Lower lobe of right lung (tissue), 2 donors: Measurements from ENCODE around the gene SF3A2. TPM values are rescaled to one million over a fixed set of nuclear protein-coding genes. Genes with fewer than 3 reads are reported as not detected.
A peak's percentile ranks its signal among the peaks of the same experiment; 100 is the strongest.
"Not testable (repeated sequence)": the region's sequence is repeated elsewhere in the genome, so short reads cannot be mapped to it uniquely, and the experiment has no call there.

Source experiments
- ATAC-seq, 2 donors: fragments of 200-7000 bp; cut with Tn5 transposase; one replicate each; pipeline ENCODE4 v1.9.1; 2020 to 2022; ENCODE audit warnings: mild to moderate bottlenecking in 2 of 2, moderate library complexity in 2 of 2
- DNase-seq: peaks from one replicate; pipeline ENCODE4 v3.0.0-alpha.2; 2020
- H3K27ac ChIP-seq: fragments of 200-600 bp; one replicate; pipeline ENCODE4 v1.8.0; 2022
- H3K27me3 ChIP-seq: fragments of 200-600 bp; one replicate; pipeline ENCODE4 v1.8.0; 2022; ENCODE audit warnings: low read depth
- H3K36me3 ChIP-seq: fragments of 200-600 bp; one replicate; pipeline ENCODE4 v1.8.0; 2022; ENCODE audit warnings: mild to moderate bottlenecking
- H3K4me1 ChIP-seq: fragments of 200-600 bp; one replicate; pipeline ENCODE4 v1.8.0; 2022
- H3K4me3 ChIP-seq: fragments of 200-600 bp; one replicate; pipeline ENCODE4 v1.8.0; 2022; ENCODE audit warnings: mild to moderate bottlenecking
- H3K9me3 ChIP-seq: fragments of 200-600 bp; one replicate; pipeline ENCODE4 v1.8.0; 2022
- intact Hi-C: fragments of 100-400 bp; cut with DNase I; formaldehyde crosslinking; loops from one replicate; pipeline ENCODE4 v1.11.0; 2022
- total RNA-seq: library from RNA; stranded (reverse); fragmentation: NEBNext Ultra II Directional; extraction: Animal tissue kit (Norgen Biotek cat#: 25700); gene quantifications from one replicate; pipeline ENCODE4 v1.2.1, GENCODE V29; 2021
- TF ChIP-seq, protein P1 (sequence below): fragments of 200-600 bp; IDR thresholded peaks from one replicate; pipeline ENCODE4 v1.8.0; 2022; ENCODE audit warnings: antibody characterized with exemption, mild to moderate bottlenecking
- donor health status: DM: no; HTN: yes; CAD: no; lungs with severe emphysema.

Gene SF3A2
- total RNA-seq, 1 donor from 2014 or later, result 55.6 TPM

DNA sequence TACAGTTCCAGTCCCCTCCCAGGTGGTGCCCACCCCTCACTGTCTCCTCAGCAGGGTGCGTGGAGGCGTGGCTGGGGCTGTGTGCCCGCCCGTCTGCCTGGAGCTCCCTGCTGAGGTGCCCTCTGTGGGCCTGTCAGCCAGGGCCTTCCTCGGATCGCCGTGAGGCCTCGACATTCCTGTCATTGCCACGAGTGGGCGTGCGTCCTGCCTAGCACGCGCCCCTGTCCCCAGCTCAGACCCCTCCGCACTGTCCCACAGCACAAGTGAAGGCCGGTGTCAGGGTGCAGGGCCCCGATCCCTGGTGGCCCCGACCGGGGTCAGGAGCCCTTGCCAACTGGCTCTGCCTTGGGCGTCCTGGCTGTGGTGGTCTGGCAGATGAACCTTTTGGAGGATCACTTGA is 40.7 kb upstream of the SF3A2 start:
- TF ChIP-seq, protein P1, sequence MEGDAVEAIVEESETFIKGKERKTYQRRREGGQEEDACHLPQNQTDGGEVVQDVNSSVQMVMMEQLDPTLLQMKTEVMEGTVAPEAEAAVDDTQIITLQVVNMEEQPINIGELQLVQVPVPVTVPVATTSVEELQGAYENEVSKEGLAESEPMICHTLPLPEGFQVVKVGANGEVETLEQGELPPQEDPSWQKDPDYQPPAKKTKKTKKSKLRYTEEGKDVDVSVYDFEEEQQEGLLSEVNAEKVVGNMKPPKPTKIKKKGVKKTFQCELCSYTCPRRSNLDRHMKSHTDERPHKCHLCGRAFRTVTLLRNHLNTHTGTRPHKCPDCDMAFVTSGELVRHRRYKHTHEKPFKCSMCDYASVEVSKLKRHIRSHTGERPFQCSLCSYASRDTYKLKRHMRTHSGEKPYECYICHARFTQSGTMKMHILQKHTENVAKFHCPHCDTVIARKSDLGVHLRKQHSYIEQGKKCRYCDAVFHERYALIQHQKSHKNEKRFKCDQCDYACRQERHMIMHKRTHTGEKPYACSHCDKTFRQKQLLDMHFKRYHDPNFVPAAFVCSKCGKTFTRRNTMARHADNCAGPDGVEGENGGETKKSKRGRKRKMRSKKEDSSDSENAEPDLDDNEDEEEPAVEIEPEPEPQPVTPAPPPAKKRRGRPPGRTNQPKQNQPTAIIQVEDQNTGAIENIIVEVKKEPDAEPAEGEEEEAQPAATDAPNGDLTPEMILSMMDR, result no peak
- H3K27me3 ChIP-seq, result no peaks in the 10 kb centered on the region
- DNase-seq (no peak), ATAC-seq (no peak)
- intact Hi-C loops, result no loop called here
- no peak overlapping the region for H3K4me3 ChIP-seq
- H3K36me3 ChIP-seq, result peaks cover 77% of the 10 kb centered on the region
- H3K27ac ChIP-seq, result no peak overlapping the region
- H3K4me1 ChIP-seq, result no peaks in the 10 kb centered on the region
- no peaks in the 10 kb centered on the region for H3K9me3 ChIP-seq

DNA sequence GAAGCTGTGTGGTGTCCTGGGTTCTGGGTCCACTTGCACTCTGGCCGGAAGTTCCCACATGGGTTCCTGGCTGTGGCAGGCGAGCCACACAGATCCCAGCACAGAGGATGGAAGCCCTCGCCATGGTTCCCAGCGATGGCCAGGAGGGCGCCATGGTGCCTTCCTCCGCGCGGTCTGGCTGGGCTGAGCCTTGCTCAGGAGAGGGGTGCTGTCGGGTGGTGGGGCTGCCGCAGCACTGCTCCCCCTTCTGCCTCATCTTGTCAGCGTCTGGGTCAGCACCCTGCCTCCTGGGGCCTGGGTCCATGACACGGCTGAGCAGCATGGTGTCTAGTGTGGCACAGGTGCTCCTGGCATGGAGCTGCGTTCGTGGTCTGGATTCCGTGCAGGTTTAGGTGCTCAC is 39.4 kb upstream of the SF3A2 start:
- DNase-seq, result no peak
- H3K27me3 ChIP-seq, result no peaks in the 10 kb centered on the region
- no peak overlapping the region for H3K27ac ChIP-seq
- peaks cover 67% of the 10 kb centered on the region for H3K36me3 ChIP-seq
- ATAC-seq, result peak in 1 of 2 donors; percentile 4
- H3K4me3 ChIP-seq, result no peak overlapping the region
- intact Hi-C loops, result no loop called here
- H3K9me3 ChIP-seq, result no peaks in the 10 kb centered on the region
- H3K4me1 ChIP-seq, result no peaks in the 10 kb centered on the region
- TF ChIP-seq, protein P1, result no peak

DNA sequence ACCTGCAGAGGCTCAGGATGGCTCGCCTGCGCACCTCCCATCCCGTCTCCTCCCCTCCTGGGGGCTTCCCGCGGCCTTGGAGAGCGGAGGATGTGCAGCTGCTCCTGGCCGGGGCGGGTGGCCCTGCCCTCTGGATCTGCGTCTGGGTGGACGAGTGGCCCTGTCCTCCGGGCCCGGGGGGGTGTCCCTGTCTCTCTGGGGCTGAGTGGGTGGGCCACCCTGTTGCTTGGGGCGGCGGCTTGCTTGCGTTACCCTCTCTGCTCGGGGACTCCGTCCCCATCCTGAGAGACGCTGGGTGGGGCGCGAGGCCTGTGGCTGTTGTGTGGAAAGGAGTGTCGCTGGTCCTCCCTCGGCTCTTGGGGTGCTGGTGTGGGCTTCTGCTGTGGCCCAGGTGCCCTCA is 38.3 kb upstream of the SF3A2 start:
- Histone ChIP-seq H3K36me3 (peaks cover 66% of the 10 kb centered on the region), H3K27me3 (no peaks in the 10 kb centered on the region), H3K27ac (no peak overlapping the region), H3K4me1 (no peaks in the 10 kb centered on the region), H3K4me3 (no peak overlapping the region), H3K9me3 (no peaks in the 10 kb centered on the region)
- no peak for ATAC-seq
- DNase-seq, result no peak
- TF ChIP-seq, protein P1, result no peak
- intact Hi-C loops, result no loop called here

DNA sequence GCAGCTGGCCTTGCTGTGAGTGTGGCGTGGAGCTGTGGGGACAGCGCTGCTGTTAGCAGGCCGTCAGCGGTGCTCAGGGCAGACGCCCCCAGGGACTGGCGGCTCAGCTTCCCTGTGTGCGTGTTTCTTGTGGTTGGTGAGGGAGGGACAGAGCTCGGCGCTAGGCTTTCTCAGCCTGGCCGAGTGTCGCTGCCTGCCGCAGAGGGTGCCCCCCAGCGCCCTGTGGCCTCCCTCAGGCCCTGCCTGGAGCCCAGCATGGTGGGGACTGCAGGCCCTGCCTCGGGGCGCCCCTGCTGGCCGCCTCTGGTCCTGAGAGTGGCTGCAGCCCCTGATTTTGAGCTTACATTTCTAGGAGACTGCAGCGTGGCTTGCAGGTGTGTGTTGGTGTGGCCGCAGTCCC is 37.4 kb upstream of the SF3A2 start:
- Histone ChIP-seq H3K9me3 (no peaks in the 10 kb centered on the region), H3K4me3 (no peak overlapping the region), H3K4me1 (no peaks in the 10 kb centered on the region), H3K27ac (no peak overlapping the region), H3K27me3 (no peaks in the 10 kb centered on the region), H3K36me3 (peaks cover 66% of the 10 kb centered on the region)
- intact Hi-C loops, result no loop called here
- no peak for ATAC-seq
- no peak for DNase-seq
- TF ChIP-seq, protein P1, result no peak

DNA sequence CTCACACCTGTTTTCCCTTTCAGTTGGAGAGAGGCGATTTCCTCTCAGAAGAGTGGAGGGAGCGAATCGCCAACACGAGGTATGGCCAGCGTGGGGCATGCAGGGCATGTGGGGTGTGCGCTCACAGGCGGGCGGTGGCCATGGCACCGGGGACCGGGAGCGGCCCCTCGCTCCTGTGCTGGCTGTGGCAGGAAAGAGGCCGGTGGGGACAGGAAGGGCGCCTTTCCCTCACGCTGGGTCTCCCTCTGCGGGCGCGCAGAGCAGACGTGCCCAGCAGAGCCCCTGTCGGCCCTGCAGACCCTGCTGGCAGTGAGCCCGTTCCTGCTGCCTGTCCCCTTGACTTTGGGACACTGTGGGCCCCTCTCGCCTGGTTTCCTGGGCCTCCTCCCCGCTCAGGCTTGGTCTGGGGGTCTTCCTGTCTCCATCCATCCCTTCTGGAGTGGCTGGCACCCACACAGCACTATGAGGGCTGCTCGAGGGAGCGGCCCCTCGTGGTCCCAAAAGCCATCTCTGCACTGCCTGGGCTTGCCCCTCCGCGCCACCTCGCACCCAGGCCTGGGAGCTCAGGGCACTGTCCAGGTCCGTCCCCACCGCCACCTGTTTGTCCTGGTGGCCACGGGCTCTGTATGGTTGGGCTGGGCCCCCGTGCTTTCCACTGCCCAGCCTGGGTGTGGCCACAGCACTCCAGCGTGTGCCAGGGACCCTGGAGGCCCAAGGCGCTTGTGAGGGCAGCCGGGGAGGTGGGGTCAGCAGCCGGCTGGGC is 36.6 kb upstream of the SF3A2 start:
- Histone ChIP-seq H3K36me3 (peaks cover 64% of the 10 kb centered on the region), H3K4me1 (no peaks in the 10 kb centered on the region), H3K9me3 (no peaks in the 10 kb centered on the region), H3K27ac (no peak overlapping the region), H3K4me3 (no peak overlapping the region), H3K27me3 (no peaks in the 10 kb centered on the region)
- peak in 1 of 2 donors; percentile 7 for ATAC-seq
- DNase-seq, result no peak
- TF ChIP-seq, protein P1, result no peak
- intact Hi-C loops, result no loop called here

DNA sequence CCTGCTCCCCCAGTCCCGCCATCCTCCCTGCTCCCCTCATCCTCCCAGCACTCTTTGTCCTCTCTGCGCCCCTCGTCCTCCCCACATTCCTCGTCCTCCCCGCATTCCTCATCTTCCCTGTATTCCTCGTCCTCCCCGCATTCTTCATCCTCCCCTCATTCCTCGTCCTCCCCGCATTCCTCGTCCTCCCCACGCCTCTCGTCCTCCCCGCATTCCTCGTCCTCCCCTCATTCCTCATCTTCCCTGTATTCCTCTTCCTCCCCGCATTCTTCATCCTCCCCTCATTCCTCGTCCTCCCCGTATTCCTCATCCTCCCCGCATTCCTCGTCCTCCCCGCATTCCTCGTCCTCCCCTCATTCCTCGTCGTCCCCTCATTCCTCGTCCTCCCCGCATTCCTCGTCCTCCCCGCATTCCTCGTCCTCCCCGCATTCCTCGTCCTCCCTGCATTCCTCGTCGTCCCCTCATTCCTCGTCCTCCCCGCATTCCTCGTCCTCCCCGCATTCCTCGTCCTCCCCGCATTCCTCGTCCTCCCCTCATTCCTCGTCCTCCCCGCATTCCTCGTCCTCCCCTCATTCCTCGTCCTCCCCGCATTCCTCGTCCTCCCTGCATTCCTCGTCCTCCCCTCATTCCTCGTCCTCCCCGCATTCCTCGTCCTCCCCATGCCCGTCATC is 35.9 kb upstream of the SF3A2 start:
- peaks cover 64% of the 10 kb centered on the region for H3K36me3 ChIP-seq
- H3K27ac ChIP-seq, H3K27me3 ChIP-seq, DNase-seq, H3K4me3 ChIP-seq, intact Hi-C loops, ATAC-seq, H3K4me1 ChIP-seq, H3K9me3 ChIP-seq: not testable (repeated sequence)
